Metanephros (tissue), 1 donor: Measurements from ENCODE around the gene KRTAP10-9. TPM values are rescaled to one million over a fixed set of nuclear protein-coding genes. Genes with fewer than 3 reads are reported as not detected.

Experiments
- total RNA-seq: library from RNA; depleted of rRNA; stranded (reverse); fragments of >200 nt; gene quantifications from one replicate; pipeline ENCODE4 v1.2.3, GENCODE V29; 2014

The KRTAP10-9 gene
- not detected for total RNA-seq

GRCh38 chr21:44626673-44627143, at the start of gene KRTAP10-9:
TSS of gene KRTAP10-9 (plus strand) at chr21:44627093. CDS start at chr21:44627172, 79 bp downstream.

GRCh38 chr21:44580231-44580821, 46.6 kb upstream of the KRTAP10-9 start, which contains the start of gene KRTAP10-5:
TSS of gene KRTAP10-5 (minus strand) at chr21:44580604. CDS start at chr21:44580578, 26 bp downstream.

GRCh38 chr21:44592446-44593311, 34.2 kb upstream of the KRTAP10-9 start, which contains the start of gene KRTAP10-6:
TSS of gene KRTAP10-6 (minus strand) at chr21:44592505. CDS start at chr21:44592484, 21 bp downstream.

GRCh38 chr21:44600118-44600978, 26.5 kb upstream of the KRTAP10-9 start, which contains the start of gene KRTAP10-7:
TSS of gene KRTAP10-7 (plus strand) at chr21:44600597. CDS start at chr21:44600622, 25 bp downstream.

GRCh38 chr21:44612029-44612486, 14.8 kb upstream of the KRTAP10-9 start, which contains the start of gene KRTAP10-8:
TSS of gene KRTAP10-8 (plus strand) at chr21:44612079. CDS start at chr21:44612101, 22 bp downstream.

GRCh38 chr21:44637018-44637850, 10.3 kb downstream of the KRTAP10-9 start, which contains the start of gene KRTAP10-10:
TSS of gene KRTAP10-10 (plus strand) at chr21:44637356. CDS start at chr21:44637418, 62 bp downstream.

GRCh38 chr21:44646366-44647221, 19.7 kb downstream of the KRTAP10-9 start, which contains the start of gene KRTAP10-11:
TSS of gene KRTAP10-11 (plus strand) at chr21:44646414. CDS start at chr21:44646459, 45 bp downstream.

GRCh38 chr21:44654576-44655175, 27.8 kb downstream of the KRTAP10-9 start, which contains the start of gene KRTAP12-4:
TSS of gene KRTAP12-4 (minus strand) at chr21:44654659. CDS start at chr21:44654614, 45 bp downstream.

GRCh38 chr21:44657635-44658540, 31.0 kb downstream of the KRTAP10-9 start, which contains the start of gene KRTAP12-3:
TSS of gene KRTAP12-3 (plus strand) at chr21:44657932. CDS start at chr21:44657980, 48 bp downstream.

GRCh38 chr21:44666401-44667320, 39.8 kb downstream of the KRTAP10-9 start, which contains the start of gene KRTAP12-2:
TSS of gene KRTAP12-2 (minus strand) at chr21:44666927. CDS start at chr21:44666886, 41 bp downstream.

Other genes with a start within 250 kb of the KRTAP10-9 start
- gene LRRC3, start 171.6 kb upstream of the KRTAP10-9 start, total RNA-seq = 4.0 TPM
- gene KRTAP10-1, start 86.9 kb upstream of the KRTAP10-9 start, total RNA-seq = not detected
- gene KRTAP10-2, start 75.6 kb upstream of the KRTAP10-9 start, total RNA-seq = not detected
- not detected for gene KRTAP10-3, start 68.3 kb upstream of the KRTAP10-9 start, total RNA-seq
- not detected for gene KRTAP10-4, start 53.4 kb upstream of the KRTAP10-9 start, total RNA-seq
- gene KRTAP10-5, start 46.5 kb upstream of the KRTAP10-9 start, total RNA-seq = not detected
- gene KRTAP10-6, start 34.6 kb upstream of the KRTAP10-9 start, total RNA-seq = not detected
- gene KRTAP10-7, start 26.5 kb upstream of the KRTAP10-9 start, total RNA-seq = not detected
- gene KRTAP10-8, start 15.0 kb upstream of the KRTAP10-9 start, total RNA-seq = not detected
- not detected for gene KRTAP10-10, start 10.3 kb downstream of the KRTAP10-9 start, total RNA-seq
- gene KRTAP10-11, start 19.3 kb downstream of the KRTAP10-9 start, total RNA-seq = not detected
- not detected for gene KRTAP12-4, start 27.6 kb downstream of the KRTAP10-9 start, total RNA-seq
- gene KRTAP12-3, start 30.8 kb downstream of the KRTAP10-9 start, total RNA-seq = not detected
- not detected for gene KRTAP12-2, start 39.8 kb downstream of the KRTAP10-9 start, total RNA-seq
- gene KRTAP12-1, start 55.1 kb downstream of the KRTAP10-9 start, total RNA-seq = not detected
- not detected for gene KRTAP10-12, start 70.1 kb downstream of the KRTAP10-9 start, total RNA-seq
- gene TSPEAR, start 84.5 kb downstream of the KRTAP10-9 start, total RNA-seq = 0.53 TPM
- 90.8 TPM for gene UBE2G2, start 174.7 kb downstream of the KRTAP10-9 start, total RNA-seq
- 54.2 TPM for gene SUMO3, start 191.0 kb downstream of the KRTAP10-9 start, total RNA-seq
- gene PTTG1IP, start 246.6 kb downstream of the KRTAP10-9 start, total RNA-seq = 235 TPM